Glomerular visceral epithelial cell (primary cell): ENCODE results near the gene NPFF.

Source experiments
- DNase-seq: peaks from one replicate; pipeline ENCODE4 v3.0.0-alpha.2; 2016; ENCODE audit errors: extremely low spot score

Gene NPFF

DNA sequence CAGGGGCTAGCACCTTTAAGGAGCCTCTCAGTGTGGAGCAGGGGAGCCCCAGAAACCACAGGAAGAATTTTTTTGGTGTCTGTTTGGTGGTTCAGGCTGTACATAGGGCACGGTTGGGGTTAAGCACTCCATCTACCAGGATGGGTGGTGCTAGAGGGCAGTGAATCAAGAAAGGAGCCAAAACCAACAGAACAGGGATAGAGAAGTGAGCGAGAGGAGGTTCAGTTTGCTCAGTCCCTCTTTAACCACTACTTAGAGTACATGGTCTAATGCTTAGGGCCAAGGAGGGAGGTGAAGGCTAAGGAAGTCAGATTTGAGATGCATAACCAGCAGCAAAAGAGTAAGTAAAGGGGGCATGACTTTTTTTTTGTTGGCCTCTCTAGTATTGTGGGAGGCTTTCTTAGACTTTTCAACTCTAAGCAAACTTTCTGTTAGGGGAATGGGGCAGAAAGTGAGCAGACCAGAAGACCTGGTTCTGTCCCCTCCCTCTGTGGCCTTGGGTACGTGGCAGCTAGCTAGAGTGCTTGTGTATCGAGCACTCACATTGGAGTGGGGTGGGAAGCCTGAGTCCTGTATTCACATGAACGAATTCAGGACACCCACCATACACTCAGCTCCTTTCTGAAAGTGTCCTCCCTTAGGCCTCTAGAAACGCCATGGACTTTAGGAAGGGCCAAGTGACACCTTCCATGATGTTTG is 6.6 kb upstream of the NPFF start:
- no peak for DNase-seq

DNA sequence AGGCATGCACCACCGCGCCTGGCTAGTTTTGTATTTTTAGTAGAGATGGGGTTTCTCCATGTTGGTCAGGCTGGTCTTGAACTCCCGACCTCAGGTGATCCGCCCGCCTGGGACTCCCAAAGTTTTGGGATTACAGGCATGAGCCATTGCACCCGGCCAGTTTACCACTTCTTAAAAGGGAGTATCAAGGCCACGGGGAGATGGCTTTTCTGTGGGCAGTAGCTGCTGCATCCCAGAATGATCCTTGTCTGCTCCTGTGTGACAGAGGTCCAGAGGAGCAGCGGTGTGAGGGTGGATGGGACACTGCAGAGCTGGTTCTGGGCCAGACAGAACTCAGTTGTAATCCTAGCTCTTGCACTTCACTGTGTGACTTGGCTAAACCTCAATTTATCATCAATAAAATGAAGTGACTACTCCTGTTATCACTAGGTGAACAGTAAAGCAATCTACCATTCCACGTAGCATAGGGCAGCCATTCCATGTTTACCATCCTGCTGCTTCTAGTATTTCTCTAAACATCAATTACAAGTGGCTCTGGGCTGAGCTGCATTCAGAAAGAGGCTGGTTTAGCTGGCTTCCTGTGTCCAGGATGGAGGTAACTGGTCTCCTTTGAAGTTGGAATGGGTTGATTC is 3.0 kb upstream of the NPFF start:
- no peak for DNase-seq

DNA sequence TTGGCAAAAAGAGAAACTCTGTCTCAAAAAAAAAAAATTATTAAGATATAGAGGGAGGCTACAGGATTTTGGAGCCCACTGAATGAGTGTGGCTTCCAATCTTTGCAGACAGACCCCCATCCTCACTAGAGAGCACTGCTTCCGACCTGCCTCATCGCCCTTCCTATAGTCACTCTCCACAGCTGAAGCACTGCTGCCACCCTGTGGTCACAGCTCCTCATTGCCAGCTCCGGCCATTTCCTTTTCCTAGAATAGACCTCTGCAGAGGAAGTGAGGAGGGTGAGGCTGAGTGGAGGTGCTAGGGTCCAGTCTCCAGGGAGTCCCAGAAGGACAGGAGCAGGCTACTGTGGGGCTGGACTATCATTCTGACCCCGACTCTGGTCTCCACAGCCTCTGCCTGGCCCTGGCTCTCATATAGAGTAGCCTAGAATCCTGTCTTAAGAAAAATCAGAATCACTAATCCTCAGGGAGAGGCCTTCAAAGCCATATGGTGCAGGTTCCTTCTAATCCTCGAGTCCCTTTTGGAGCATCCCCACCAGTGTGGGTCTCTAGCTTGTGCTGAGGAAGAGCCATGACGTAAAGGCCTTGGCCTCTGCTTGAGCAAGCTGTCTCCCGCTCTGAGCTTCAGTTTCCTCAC is 1.4 kb upstream of the NPFF start:
- DNase-seq = peak; percentile 79

DNA sequence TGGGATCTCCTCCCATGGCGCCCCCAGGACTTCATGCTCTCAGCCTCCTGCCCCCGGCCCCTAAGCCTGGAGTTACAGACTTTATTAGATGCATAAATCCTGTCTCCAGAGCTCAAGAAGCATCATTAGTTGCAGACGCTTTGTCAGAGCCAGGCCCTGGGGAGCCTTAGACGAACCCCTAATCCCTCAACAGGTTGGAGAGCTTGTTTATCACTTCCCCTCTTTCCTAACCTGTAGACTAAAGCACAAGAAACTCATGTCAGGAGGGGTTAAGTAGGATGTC is 260 bp upstream of the NPFF start:
- DNase-seq = no peak

DNA sequence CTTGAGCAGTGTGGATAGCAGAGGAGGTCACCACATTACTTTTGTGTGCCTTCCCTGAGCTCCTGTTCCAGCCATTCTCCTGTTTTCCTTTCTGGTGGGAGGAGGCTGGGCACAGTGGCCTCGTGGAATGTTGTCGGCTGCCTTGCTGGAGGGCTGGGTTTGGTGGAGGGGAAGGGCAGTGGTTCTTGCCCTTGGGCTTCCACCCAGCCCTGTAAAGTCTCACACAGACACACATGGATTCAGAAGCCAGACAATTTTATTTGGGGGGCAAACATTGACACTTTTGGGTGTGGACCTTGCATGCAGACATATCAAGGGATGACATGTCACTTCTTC is 866 bp downstream of the NPFF start:
- no peak for DNase-seq

DNA sequence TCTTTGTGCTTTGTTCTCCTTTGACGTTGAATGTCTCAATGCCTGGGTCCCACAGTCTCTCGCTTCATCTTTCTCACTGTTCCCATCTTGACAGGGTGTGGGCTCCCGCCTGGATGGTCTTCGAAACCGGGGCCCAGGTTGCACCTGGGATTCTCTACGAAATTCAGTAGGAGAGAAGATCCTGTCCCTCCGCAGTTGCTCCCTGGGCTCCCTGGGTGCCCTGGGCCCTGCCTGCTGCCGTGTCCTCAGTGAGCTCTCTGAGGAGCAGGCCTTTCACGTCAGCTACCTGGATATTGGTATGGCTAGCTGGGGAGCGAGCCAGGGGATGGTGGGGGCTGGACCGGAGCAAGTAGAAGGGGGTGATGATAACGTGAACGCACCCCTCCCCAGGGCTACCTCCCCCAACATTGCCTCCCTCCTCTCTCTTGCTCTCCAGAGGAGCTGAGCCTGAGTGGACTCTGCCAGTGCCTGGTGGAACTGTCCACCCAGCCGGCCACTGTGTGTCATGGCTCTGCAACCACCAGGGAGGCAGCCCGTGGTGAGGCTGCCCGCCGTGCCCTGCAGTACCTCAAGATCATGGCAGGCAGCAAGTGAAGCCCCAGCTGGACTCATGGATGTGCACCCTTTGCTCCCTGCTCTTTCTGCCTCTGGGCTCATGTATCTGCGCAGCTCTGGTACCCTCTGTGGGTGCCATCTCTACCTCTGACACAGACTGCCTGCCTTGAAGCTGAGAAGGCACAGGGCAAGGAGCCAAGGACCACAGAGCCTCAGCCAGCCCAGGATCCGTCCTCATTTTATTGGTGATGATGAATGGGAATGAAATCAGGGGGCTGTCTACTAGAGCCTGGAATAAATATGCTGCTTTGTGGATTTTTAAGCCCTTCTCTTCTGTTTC is 1.5 kb downstream of the NPFF start:
- no peak for DNase-seq

DNA sequence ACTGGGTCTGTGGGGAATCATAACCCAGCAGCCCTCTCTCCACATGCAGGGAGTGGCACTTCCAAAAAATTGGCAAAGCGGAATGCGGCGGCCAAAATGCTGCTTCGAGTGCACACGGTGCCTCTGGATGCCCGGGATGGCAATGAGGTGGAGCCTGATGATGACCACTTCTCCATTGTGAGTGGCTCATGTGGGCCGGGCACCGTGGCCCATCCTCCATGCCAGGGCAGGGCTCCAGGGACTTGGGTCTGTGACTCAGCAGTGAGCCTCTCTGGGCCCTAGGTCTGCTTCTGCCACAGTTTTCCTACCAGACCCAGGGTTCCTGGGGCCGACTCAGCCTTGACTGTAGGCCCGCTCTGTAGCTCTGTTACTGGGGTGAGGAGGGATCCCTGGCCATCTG is 2.2 kb downstream of the NPFF start:
- DNase-seq = no peak

DNA sequence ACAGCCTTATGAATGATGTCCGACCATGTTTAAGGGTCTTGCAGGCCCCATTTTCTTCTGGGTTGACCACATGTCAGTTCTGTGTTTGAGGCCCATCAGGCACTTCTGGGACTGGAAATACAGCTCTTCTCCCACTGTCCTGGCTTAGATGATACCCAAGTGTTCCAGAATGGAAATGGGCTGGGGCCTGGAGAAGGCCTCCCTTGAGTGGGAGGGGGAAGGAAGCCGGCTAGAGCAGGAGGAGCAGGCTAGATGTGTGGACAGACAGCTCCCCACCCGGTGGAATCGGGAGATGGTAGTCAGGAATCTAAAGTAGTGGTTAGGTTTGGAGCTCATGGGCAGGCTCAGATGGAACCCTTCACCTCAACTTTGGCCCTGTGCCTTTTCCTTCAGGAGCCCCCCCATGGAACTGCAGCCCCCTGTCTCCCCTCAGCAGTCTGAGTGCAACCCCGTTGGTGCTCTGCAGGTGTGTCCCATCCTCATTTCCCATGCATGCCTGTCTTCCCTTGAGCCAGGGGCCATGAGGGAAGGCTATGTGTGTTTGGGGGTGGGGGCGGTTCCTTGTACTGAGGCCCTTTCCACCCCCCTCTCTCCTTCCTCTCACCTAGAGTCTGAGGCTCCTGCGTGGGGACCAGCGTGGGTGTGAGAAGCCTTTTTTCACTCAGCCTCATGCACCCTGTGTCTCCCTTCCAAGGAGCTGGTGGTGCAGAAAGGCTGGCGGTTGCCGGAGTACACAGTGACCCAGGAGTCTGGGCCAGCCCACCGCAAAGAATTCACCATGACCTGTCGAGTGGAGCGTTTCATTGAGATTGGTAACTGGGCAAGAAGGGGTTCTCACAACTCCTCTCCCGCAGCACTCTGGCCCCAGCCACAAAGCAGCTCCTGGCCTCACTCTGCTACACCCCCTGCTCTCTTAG is 3.0 kb downstream of the NPFF start:
- DNase-seq = no peak

DNA sequence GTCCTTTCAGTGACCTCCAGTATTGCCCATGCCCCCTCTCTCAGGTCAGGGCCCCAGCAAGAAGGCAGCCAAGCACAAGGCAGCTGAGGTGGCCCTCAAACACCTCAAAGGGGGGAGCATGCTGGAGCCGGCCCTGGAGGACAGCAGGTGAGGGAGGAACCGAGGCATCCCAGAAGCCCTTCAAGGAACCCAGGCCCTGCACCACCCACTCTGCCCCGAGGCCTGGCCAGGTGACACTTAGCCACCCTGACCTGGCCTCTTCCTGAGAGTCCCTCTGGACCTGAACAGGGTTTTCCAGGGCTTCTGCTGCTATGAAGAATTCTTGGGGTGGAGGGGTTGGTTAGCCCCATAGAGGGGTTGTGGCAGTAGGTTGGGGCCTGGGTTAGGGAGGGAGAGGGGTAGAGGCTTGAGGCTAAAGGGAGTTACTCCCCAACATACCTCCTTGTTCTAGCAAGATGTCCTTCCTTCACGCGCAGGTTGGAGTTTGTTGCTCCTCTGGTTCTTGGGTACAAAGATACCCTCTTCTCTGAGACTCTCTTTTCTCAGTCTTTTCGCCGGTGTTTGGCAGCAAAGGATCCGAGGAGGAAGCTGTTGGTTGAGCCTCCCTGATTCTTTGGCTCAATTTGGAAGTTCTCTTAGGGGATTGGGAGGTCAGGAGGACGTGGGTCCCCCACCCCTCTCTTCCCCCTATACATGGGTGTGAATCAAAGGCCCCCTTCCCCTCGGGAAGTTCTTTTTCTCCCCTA is 4.1 kb downstream of the NPFF start:
- no peak for DNase-seq

DNA sequence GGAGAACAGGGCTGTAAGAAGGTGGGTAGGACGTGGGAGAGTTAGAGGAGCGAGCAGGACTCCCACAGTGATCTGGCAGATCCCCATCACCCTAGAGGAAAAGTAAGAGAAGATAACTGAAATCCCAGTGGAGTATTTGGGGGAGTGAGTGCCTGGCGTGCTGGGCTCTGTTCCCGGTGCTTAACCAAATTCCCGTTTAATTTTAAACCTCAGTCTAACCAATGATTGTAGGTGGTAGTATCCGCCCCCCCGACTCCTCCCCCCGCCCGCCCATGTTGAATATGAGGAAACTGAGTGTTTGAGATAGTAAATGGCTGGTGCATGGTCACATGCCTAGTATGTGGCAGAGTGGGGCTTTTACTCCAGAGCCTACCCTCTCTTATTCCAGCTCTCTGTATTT is 5.0 kb downstream of the NPFF start:
- no peak for DNase-seq

DNA sequence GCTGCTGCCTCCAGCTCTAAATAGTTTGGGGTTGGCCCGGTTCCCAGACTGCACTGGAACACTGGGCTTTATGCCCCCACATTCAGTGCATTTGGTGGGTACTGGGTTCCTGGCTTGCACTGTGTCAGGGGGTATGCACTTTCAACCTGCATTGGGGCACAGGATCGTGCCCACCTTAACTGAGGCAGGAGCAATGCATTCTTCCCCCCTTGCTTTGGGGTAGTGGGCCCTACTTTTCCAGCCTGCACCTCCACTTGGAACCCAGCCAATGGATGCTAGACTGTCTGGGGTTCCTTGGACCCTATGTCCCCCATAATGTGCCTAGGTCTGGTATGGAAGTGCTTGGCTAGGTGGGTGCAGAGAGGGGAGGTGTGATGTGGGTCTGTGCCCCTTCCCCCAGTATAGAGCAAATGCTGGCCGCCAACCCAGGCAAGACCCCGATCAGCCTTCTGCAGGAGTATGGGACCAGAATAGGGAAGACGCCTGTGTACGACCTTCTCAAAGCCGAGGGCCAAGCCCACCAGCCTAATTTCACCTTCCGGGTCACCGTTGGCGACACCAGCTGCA is 5.6 kb downstream of the NPFF start:
- no peak for DNase-seq

DNA sequence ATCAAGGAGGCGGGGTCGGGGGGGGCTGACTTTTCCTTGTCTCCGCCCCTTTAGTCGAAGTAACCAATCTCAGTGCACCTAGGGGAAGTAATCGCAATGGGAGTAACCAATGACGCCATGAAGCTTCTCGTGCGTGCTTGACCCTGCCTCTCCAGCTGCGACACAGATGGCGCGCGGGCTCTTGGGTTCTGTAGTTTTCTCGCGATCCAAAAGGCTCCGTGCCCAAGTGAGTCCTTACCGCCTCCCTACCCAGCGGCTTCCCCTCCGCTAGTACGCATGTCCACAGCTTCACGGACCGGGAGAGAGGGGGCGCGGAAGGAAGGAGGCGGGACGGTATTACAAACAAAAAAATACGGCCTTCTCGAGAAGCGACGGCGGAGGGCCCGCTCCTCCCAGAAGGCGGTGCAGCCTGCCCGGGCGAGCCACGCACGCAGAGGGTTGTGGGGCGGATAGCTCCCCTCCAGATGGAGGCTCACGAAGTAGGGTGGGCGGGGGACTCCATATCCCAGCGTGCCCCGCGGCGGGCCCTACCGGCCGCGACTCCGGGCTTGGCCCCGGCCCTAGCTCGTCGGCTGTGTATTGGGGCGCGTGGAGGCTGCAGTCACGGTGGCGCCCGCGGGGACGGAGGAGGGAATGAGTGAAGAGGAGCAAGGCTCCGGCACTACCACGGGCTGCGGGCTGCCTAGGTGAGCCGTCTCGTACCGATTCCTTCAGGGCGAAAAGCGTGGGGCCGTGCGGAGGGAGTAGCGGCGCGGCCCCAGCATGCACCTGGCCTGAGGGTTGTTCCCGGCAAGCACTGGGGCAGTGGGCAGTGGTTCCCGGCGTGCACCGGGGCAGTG is 6.3 kb downstream of the NPFF start, which contains the start of gene TARBP2:
TARBP2 (plus strand) TSS at position 508 of the 839 bp plus-strand sequence; CDS start at position 634, 126 bp downstream.
- DNase-seq = peak; percentile 99

DNA sequence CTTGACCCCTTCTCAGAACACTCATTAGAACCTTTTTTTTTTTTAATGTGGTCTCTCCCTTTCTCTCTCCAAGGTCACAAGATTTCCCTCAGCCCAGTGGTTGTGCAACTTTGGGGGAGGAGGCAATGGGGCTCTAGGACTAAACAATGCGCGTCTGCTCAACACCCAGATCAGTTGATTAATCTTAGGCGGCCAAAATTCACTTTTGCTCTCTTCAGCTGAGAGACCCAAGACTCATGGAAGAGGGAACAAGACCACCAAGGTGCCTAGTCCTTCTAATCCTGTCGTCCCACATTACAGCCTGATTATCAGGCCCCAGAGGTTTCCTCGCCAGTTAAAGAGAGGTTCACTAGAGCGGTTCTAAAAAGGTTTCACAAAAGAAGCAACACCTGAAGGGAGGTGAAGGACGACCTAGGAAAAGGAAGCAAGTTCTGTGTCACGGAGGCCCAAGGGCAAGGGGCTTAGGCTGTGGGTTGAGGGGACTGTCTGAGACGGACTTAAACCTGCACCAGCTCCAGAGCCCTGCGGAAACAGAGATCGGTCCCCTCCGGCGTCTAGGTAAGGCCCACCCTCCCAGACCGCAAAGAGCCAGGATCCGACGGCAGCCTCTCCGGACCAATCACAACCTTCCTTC is 7.0 kb downstream of the NPFF start:
- no peak for DNase-seq

DNA sequence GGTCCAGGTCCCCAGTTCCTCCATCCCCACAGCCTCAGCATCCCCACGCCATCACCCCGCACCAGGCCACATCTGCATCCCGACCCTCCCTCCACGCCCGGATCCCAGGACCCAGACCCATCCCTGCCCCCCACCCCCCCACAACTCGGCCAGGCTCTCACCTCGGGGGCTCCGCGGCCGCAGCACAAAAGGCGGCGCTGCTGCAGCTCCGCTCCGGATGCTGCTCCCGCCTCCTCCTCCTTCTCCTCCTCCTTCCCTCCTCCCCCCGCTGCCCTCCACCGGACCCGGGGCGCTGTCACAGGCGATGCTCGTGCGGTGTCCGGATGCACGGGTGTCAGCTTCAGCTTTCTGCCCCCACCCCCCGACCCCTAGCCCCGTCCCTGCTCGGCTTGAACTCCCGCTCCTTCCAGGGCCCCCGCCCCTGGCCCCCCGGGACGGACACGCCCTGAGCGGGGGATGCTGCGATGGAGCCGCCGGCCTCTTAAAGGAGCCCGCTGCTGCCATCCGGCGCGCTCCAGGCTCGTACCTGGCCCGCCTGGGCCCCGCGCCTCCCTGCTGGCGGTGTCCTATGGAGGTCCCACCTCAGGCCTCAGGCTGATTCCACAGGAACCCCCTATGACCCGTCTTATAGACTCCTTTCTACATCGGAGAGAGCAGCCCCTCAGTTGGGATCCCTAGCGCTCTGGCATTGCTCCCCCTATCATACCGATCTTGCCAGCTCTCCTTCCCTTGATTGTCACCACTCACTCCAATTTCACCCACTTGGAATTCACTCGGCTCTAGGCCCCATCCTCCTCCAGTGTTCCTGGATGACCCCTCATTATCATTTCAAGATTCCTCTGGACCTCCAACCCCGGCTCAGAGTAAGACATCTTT is 7.8 kb downstream of the NPFF start, which contains the start of gene MAP3K12:
MAP3K12 (minus strand) TSS at position 193 of the 876 bp plus-strand sequence. CDS start 12,067 bp downstream, outside the sequence.
- peak; percentile 58 for DNase-seq

DNA sequence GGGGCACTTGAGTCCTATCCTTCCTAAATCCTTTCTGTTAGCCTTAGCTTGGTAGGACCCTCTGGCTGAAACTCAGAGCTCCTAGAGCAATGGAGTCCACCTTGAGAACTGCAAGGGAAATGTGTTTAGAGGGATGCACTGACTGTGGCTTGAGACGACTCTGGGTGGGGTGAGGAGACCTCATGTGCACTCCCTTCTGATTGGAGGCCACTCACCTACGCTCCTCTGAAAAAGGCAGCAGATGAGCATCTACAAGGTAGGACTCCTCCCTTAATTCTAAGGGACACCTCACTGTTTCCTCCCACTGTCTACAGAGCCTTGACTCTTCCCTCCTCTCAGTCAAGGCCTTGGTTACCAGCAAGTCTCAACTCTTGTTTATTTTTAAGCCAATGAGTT is 9.1 kb downstream of the NPFF start:
- no peak for DNase-seq

DNA sequence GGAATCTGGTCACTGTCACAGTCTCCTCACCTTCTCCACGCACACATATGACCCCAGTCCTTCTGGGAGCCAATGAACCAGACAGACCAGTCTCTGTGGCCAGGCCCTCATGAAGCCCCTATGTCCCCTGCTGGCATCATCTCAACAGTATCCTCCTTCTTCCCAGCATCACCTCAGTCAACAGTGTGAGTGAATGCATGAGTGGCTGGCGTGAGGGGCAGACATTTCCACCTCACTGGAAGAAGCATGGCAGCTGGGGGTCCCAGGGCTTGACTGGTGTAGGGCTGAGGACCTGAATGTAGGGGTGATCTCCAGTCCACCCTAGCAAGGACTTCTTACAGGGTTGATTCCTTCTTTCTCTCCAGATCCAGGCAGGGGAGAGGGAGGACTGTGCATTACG is 9.8 kb downstream of the NPFF start:
- DNase-seq = no peak

DNA sequence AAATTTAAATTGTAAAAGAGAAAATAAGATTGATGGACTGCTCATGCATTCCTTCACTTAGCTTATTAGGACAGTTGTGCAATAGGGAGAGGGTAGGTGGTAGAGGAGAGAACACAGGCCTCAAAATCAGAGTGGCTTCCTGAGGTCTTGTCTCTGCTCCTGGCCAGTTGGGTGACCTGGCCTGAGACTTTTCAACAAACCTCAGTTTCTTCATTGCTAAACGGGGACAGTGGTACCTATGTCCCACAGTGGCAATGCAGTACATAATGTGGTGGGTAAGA is 10.6 kb downstream of the NPFF start:
- DNase-seq = no peak
